ENCODE measurements around the gene GABRG3. TPM values are rescaled to one million over a fixed set of nuclear protein-coding genes. Genes with fewer than 3 reads are reported as not detected.
"Not testable (repeated sequence)": the region's sequence is repeated elsewhere in the genome, so short reads cannot be mapped to it uniquely, and the experiment has no call there.

Gene GABRG3
- polyA plus RNA-seq, 2 of the 4 experiments (the other 2 are of a cell fraction): 0.08 to 0.18 TPM

DNA sequence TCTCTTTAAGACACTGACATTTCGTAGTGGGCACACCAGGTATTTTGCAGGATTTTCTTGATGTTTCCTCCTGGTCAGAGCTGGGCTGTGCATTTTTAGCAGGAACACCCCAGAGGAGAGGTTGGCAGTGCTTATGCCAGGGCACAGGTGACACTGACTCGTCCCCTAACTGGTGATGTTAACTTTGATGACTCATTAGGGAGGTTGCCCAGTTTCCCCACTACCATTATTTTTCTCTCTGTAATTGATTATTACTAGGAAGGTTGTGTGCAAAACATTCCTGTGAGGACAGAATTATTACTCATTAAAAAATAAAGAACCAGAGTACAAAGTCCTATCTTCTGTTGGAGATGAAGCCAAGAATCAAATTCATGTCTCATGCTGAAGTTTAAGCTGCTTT, 394.5 kb downstream of the GABRG3 start:
- POLR2A ChIA-PET: no interaction called here
- no peak overlapping the region for H3K27ac ChIP-seq
- CTCF ChIA-PET: interaction anchor here (0.8 kb wide), 1 partner anchor 476 kb away, joined by 3 read pairs; no protein-coding TSS in a partner anchor
- FAIRE-seq: no peak
- H3K4me1 ChIP-seq: peaks cover 4% of the 10 kb centered on the region; the same call in 1 of the 3 replicates
- H3K4me2 ChIP-seq: peak overlapping the region; percentile 23; the same call in 1 of the 3 replicates
- H3K4me3 ChIP-seq: no peak overlapping the region
- 9% methylated on average over 2 of the region's 2 CpGs for WGBS (ENCODE audit: missing lambda C conversion rate)
- TF ChIP-seq POLR2AphosphoS2 (conservative IDR thresholded peaks at IDR 0.05; ENCODE audit: low read length): no peak
- TF ChIP-seq SMC3 (IDR thresholded peaks at IDR 0.05): no peak
- TF ChIP-seq, protein P1, sequence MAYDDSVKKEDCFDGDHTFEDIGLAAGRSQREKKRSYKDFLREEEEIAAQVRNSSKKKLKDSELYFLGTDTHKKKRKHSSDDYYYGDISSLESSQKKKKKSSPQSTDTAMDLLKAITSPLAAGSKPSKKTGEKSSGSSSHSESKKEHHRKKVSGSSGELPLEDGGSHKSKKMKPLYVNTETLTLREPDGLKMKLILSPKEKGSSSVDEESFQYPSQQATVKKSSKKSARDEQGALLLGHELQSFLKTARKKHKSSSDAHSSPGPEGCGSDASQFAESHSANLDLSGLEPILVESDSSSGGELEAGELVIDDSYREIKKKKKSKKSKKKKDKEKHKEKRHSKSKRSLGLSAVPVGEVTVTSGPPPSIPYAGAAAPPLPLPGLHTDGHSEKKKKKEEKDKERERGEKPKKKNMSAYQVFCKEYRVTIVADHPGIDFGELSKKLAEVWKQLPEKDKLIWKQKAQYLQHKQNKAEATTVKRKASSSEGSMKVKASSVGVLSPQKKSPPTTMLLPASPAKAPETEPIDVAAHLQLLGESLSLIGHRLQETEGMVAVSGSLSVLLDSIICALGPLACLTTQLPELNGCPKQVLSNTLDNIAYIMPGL (CRISPR knock-in tag; IDR thresholded peaks at IDR 0.05; ENCODE audit: borderline replicate concordance): no peak
- no peak for TF ChIP-seq ZC3H11A (IDR thresholded peaks at IDR 0.05)
- TF ChIP-seq BHLHE40 (IDR thresholded peaks at IDR 0.05; ENCODE audit: low read depth, low read length): no peak
- no peak for TF ChIP-seq FOSL2 (IDR thresholded peaks at IDR 0.05)
- peak; percentile 36; the same call in 1 of the 2 replicates for TF ChIP-seq FOSL2 (CRISPR knock-in tag; IDR thresholded peaks at IDR 0.05)
- no peak for ATAC-seq
- H3K9me3 ChIP-seq: no peaks in the 10 kb centered on the region
- no peak for DNase-seq (ENCODE audit: low read depth in 1 of 2, low spot score in 1 of 2)

DNA sequence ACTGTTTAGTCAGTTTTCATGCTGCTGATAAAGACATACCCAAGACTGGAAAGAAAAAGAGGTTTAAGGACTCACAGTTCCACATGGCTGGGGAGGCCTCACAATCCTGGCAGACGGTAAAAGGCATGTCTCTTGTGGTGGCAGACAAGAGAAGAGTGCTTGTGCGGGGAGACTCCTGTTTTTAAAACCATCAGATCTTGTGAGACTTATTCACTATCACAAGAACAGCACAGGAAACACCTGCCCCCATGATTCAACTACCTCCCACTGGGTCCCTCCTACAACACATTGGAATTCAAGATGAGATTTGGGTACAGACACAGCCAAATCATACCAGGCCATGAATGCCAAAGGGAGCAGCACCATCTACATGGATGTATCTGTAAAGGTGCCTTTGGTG, 406.4 kb downstream of the GABRG3 start:
- DNase-seq (ENCODE audit: low read depth in 1 of 2, low spot score in 1 of 2); H3K4me3 ChIP-seq; H3K4me2 ChIP-seq; ATAC-seq; POLR2A ChIA-PET; H3K4me1 ChIP-seq; FAIRE-seq; H3K27ac ChIP-seq; H3K9me3 ChIP-seq: not testable (repeated sequence)
- 36% methylated on average over 2 of the region's 2 CpGs for WGBS (ENCODE audit: missing lambda C conversion rate)
- CTCF ChIA-PET: interaction anchor here (1.6 kb wide), 1 partner anchor 18 kb away, joined by 4 read pairs; no protein-coding TSS in a partner anchor

DNA sequence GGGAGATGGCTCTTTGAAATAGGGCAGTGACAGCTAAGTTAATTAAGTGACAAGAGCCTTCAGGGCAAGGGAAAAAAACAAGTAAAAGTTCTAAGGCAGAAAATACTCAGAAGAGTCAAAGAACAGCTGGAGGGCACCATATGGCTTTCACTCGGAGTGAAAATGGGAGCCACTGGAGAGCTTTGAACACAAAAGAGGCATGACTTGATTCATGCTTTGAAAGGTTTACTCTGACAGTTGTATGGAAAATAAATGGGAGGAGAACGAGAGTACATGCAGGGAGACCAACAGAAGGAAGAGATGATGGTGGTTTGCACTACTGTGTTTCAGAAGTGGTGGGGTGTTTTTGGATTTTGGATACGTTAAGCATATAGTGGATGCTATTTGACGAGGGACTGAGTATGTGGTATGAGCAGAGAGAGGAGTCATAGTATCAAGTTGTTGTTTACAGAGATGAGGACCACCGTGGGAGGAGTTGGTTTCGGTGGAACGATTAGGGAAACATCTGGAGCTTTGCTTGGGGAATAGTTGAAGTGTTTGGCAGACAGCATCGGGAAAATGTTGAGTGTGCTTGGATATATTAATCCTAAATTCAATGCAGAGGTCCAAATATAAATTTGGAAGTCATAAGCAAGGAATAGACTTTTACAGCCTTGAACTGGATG, 411.5 kb downstream of the GABRG3 start:
- WGBS (ENCODE audit: missing lambda C conversion rate): 11% methylated on average over 8 of the region's 8 CpGs
- Histone ChIP-seq H3K4me1 (no peaks in the 10 kb centered on the region), H3K4me3 (no peak overlapping the region), H3K27ac (no peak overlapping the region), H3K4me2 (no peak overlapping the region), H3K9me3 (peaks cover 6% of the 10 kb centered on the region; the same call in 1 of the 3 replicates)
- DNase-seq (ENCODE audit: low read depth in 1 of 2, low spot score in 1 of 2) (no peak), FAIRE-seq (no peak), ATAC-seq (no peak)
- POLR2A ChIA-PET: no interaction called here
- no peak for TF ChIP-seq ZC3H11A (IDR thresholded peaks at IDR 0.05)
- TF ChIP-seq EP300 (IDR thresholded peaks at IDR 0.05): no peak
- TF ChIP-seq, protein P2, sequence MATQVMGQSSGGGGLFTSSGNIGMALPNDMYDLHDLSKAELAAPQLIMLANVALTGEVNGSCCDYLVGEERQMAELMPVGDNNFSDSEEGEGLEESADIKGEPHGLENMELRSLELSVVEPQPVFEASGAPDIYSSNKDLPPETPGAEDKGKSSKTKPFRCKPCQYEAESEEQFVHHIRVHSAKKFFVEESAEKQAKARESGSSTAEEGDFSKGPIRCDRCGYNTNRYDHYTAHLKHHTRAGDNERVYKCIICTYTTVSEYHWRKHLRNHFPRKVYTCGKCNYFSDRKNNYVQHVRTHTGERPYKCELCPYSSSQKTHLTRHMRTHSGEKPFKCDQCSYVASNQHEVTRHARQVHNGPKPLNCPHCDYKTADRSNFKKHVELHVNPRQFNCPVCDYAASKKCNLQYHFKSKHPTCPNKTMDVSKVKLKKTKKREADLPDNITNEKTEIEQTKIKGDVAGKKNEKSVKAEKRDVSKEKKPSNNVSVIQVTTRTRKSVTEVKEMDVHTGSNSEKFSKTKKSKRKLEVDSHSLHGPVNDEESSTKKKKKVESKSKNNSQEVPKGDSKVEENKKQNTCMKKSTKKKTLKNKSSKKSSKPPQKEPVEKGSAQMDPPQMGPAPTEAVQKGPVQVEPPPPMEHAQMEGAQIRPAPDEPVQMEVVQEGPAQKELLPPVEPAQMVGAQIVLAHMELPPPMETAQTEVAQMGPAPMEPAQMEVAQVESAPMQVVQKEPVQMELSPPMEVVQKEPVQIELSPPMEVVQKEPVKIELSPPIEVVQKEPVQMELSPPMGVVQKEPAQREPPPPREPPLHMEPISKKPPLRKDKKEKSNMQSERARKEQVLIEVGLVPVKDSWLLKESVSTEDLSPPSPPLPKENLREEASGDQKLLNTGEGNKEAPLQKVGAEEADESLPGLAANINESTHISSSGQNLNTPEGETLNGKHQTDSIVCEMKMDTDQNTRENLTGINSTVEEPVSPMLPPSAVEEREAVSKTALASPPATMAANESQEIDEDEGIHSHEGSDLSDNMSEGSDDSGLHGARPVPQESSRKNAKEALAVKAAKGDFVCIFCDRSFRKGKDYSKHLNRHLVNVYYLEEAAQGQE (IDR thresholded peaks at IDR 0.05): no peak
- no peak for TF ChIP-seq RCOR1 (IDR thresholded peaks at IDR 0.05; ENCODE audit: low read depth, low read length)
- no peak for TF ChIP-seq EHF (CRISPR knock-in tag; IDR thresholded peaks at IDR 0.05)
- TF ChIP-seq JUNB (IDR thresholded peaks at IDR 0.05): no peak
- no peak for TF ChIP-seq RARB (CRISPR knock-in tag; IDR thresholded peaks at IDR 0.05)
- no peak for TF ChIP-seq POLR2AphosphoS2 (conservative IDR thresholded peaks at IDR 0.05; ENCODE audit: low read length)
- TF ChIP-seq CBX8 (IDR thresholded peaks at IDR 0.05): no peak
- no peak for TF ChIP-seq MYC (IDR thresholded peaks at IDR 0.05; ENCODE audit: borderline replicate concordance, low read length)
- CTCF ChIA-PET: interaction anchor here (1.4 kb wide), 1 partner anchor 24 kb away, joined by 6 read pairs; no protein-coding TSS in a partner anchor
